K562 (cell line): ENCODE data around the gene TEX50. TPM values are rescaled to one million over a fixed set of nuclear protein-coding genes. Genes with fewer than 3 reads are reported as not detected.

Source experiments
- ATAC-seq: fragments of 200-7000 bp; cut with Tn5 transposase; 3 replicates; pipeline ENCODE4 v1.9.1; 2020; ENCODE audit warnings: moderate library complexity
- BruUV-seq: library from RNA; stranded (reverse); fragments of 400-500 nt; replicated peaks from 2 replicates; lab custom pipeline; 2021; lab: Mats Ljungman, UMichigan
- CTCF ChIA-PET: fragments of 300-600 bp; formaldehyde crosslinking; extraction: SDS; loops from one replicate; lab custom pipeline; 2021; ENCODE audit warnings: low intra/inter-chr PET ratio; lab: Yijun Ruan, JAX
- POLR2A ChIA-PET: fragments of 300-600, 350-650 bp; sonication (Branson Sonifier 250); formaldehyde crosslinking; extraction: SDS; loops from one replicate; lab custom pipeline; 2021; ENCODE audit warnings: antibody characterized with exemption, inconsistent platforms; lab: Yijun Ruan, JAX
- DNase-seq, 4 experiments: peaks; one replicate each; pipeline versions ENCODE4 v3.0.0 to v3.0.0-alpha.2; 2011 to 2018; ENCODE audit warnings: low spot score in 3 of 4, mixed read lengths in 3 of 4; ENCODE audit errors: extremely low read depth in 1 of 4
- FAIRE-seq: peaks from 2 replicates; lab custom pipeline; 2011; peaks lifted over from hg19 to GRCh38; lab: Jason Lieb, UNC
- H2AFZ ChIP-seq: 2 replicates; pipeline ENCODE4 v1.6.0; 2011; ENCODE audit warnings: low read depth, low read length, control low read depth, inconsistent platforms
- H3K27ac ChIP-seq: fragments of 200-600 bp; 3 replicates; pipeline ENCODE4 v1.8.0; 2011; ENCODE audit warnings: low read depth, mild to moderate bottlenecking, control low read depth, inconsistent platforms, low read length, moderate library complexity, mixed read lengths; ENCODE audit errors: extremely low read depth
- H3K27me3 ChIP-seq, 2 experiments: fragments of 300-600 bp in 1 of 2; 2 replicates in 1 of 2; 3 replicates in 1 of 2; pipeline versions ENCODE4 v1.6.0 to v1.8.0; 2011; ENCODE audit warnings: inconsistent platforms in 2 of 2, low read length in 2 of 2, mild to moderate bottlenecking in 1 of 2, mixed read lengths in 1 of 2, moderate library complexity in 1 of 2; ENCODE audit not compliant: control insufficient read depth in 2 of 2, insufficient read depth in 2 of 2
- H3K36me3 ChIP-seq: fragments of 300-600 bp; 3 replicates; pipeline ENCODE4 v1.8.0; 2011; ENCODE audit warnings: mild to moderate bottlenecking, low read length, inconsistent platforms; ENCODE audit not compliant: control insufficient read depth, insufficient read depth
- H3K4me1 ChIP-seq, 2 experiments: fragments of 200-600 bp in 1 of 2; replicated peaks in 1 of 2; 2 replicates in 1 of 2; 3 replicates in 1 of 2; pipeline versions ENCODE4 v1.5.1 to v1.8.0; 2011; ENCODE audit warnings: inconsistent platforms in 2 of 2, low read length in 2 of 2, mild to moderate bottlenecking in 1 of 2, mixed read lengths in 1 of 2, moderate library complexity in 1 of 2; ENCODE audit not compliant: control insufficient read depth in 2 of 2, insufficient read depth in 2 of 2
- H3K4me2 ChIP-seq: 2 replicates; pipeline ENCODE4 v1.6.1; 2011; ENCODE audit warnings: low read length, control low read depth, inconsistent platforms, mixed read lengths; ENCODE audit not compliant: insufficient read depth
- H3K4me3 ChIP-seq: fragments of 200-600 bp; sonication (generic), shearing (Covaris generic); 2 replicates; pipeline ENCODE4 v1.5.1; 2016; ENCODE audit warnings: control low read depth, inconsistent platforms
- H3K79me2 ChIP-seq: fragments of 200-600 bp; 3 replicates; pipeline ENCODE4 v1.8.0; 2011; ENCODE audit warnings: low read length, inconsistent platforms; ENCODE audit not compliant: control insufficient read depth, insufficient read depth
- H3K9ac ChIP-seq, 2 experiments: 2 replicates each; pipeline versions ENCODE4 v1.6.0 to v1.6.1; 2011; ENCODE audit warnings: low read depth in 2 of 2, low read length in 2 of 2, control low read depth in 1 of 2, inconsistent platforms in 1 of 2, mild to moderate bottlenecking in 1 of 2, mixed read lengths in 1 of 2; ENCODE audit not compliant: insufficient read depth in 1 of 2
- H3K9me1 ChIP-seq: one replicate; pipeline ENCODE4 v1.6.0; 2011; ENCODE audit warnings: inconsistent platforms, mild to moderate bottlenecking, low read length, moderate library complexity; ENCODE audit not compliant: control insufficient read depth, insufficient read depth
- H3K9me3 ChIP-seq: replicated peaks from 2 replicates; pipeline ENCODE4 v1.5.1; 2011; ENCODE audit warnings: low read depth, low read length, inconsistent platforms; ENCODE audit not compliant: control insufficient read depth, insufficient read depth
- H4K20me1 ChIP-seq: replicated peaks from 2 replicates; pipeline ENCODE4 v1.6.1; 2011; ENCODE audit warnings: low read length, inconsistent platforms, mixed read lengths; ENCODE audit not compliant: control insufficient read depth, insufficient read depth
- BACH1 ChIP-seq: fragments of 200-800 bp; sonication (Bioruptor generic); IDR thresholded peaks from 2 replicates; pipeline ENCODE4 v1.6.1; 2016; ENCODE audit warnings: missing genetic modification characterization, missing compliant biosample characterization
- CBX1 ChIP-seq: sonication (generic); IDR thresholded peaks from 2 replicates; pipeline ENCODE4 v1.6.1; 2016; ENCODE audit warnings: antibody characterized with exemption, low read depth, mild to moderate bottlenecking
- FOSL1 ChIP-seq: fragments of 200-800 bp; sonication (Bioruptor generic); conservative IDR thresholded peaks from 2 replicates; pipeline ENCODE4 v1.6.1; 2016; ENCODE audit warnings: missing genetic modification characterization, missing compliant biosample characterization
- KDM1A ChIP-seq, 2 experiments: fragments of 450-650 bp; IDR thresholded peaks; 2 replicates each; pipeline ENCODE4 v1.6.1; 2016; ENCODE audit warnings: mild to moderate bottlenecking in 2 of 2
- MAFK ChIP-seq: IDR thresholded peaks from 2 replicates; pipeline ENCODE4 v1.6.1; 2011; ENCODE audit warnings: low read length, improper control_type of control experiment
- MBD1 ChIP-seq: fragments of 250-450 bp; sonication (Bioruptor Pico); IDR thresholded peaks from 2 replicates; pipeline ENCODE4 v1.8.0; 2022; ENCODE audit warnings: inconsistent platforms
- MIER1 ChIP-seq: fragments of 450-650 bp; IDR thresholded peaks from 2 replicates; pipeline ENCODE4 v1.6.1; 2016; ENCODE audit warnings: antibody characterized with exemption, mild to moderate bottlenecking, low read depth
- NCOA1 ChIP-seq: fragments of 450-650 bp; IDR thresholded peaks from 2 replicates; pipeline ENCODE4 v1.6.1; 2016; ENCODE audit warnings: low read depth
- NCOR1 ChIP-seq: fragments of 450-650 bp; IDR thresholded peaks from 2 replicates; pipeline ENCODE4 v1.6.1; 2016; ENCODE audit warnings: mild to moderate bottlenecking, moderate library complexity
- PML ChIP-seq: IDR thresholded peaks from 2 replicates; pipeline ENCODE4 v1.6.1; 2012; ENCODE audit warnings: low read length, inconsistent platforms
- RBFOX2 ChIP-seq: fragments of 200-400 bp; formaldehyde crosslinking; IDR thresholded peaks from 2 replicates; pipeline ENCODE4 v1.6.1; 2017; ENCODE audit warnings: low read depth, mild to moderate bottlenecking, low read length, moderate library complexity
- RFX1 ChIP-seq: fragments of 450-650 bp; IDR thresholded peaks from 2 replicates; pipeline ENCODE4 v1.6.1; 2016; ENCODE audit warnings: mild to moderate bottlenecking, moderate library complexity
- ZBTB33 ChIP-seq: sonication (generic); formaldehyde crosslinking; IDR thresholded peaks from 2 replicates; pipeline ENCODE4 v1.8.1; 2023; ENCODE audit warnings: mild to moderate bottlenecking, missing genetic modification reagents
- ZNF12 ChIP-seq: sonication (generic); formaldehyde crosslinking; IDR thresholded peaks from 2 replicates; pipeline ENCODE4 v1.4.0; 2020; ENCODE audit warnings: mild to moderate bottlenecking, missing genetic modification reagents
- WGBS: fragments of 100-300 bp; shearing (Covaris generic); methylation state at CpG from one replicate; pipeline ENCODE4 v1.1.6; 2016; ENCODE audit warnings: low coverage, mixed read lengths; ENCODE audit not compliant: insufficient coverage; ENCODE audit errors: missing lambda C conversion rate; 5-methylcytosine and 5-hydroxymethylcytosine counted together
- in situ Hi-C: fragments of 300-500 bp; cut with MboI; formaldehyde crosslinking; loops from 4 replicates; pipeline ENCODE4 v1.15.0; 2018; ENCODE audit warnings: inconsistent platforms, mixed read lengths
- intact Hi-C: fragments of 100-400 bp; cut with micrococcal nuclease; formaldehyde crosslinking; loops from 2 replicates; pipeline ENCODE4 v1.14.2; 2022
- polyA plus RNA-seq, 8 experiments: library from polyadenylated mRNA; depleted of rRNA in 4 of 8; stranded (reverse) in 5 of 8; unstranded in 3 of 8; fragments of >200 nt; fragmentation: Nextera tagmentation in 2 of 8; fragmentation: Illumina TruSeq in 1 of 8; extraction: Ambion mirVana in 2 of 8; extraction: Trizol in 1 of 8; gene quantifications; 2 replicates each; pipeline versions ENCODE4 v1.2.1 to v1.2.3, GENCODE V29; 2011 to 2014; ENCODE audit warnings: inconsistent platforms in 1 of 8, missing spikeins in 1 of 8
- total RNA-seq, 7 experiments: library from RNA; depleted of rRNA in 6 of 7; stranded (reverse); fragments of >200 nt in 6 of 7; fragmentation: Illumina TruSeq in 2 of 7; extraction: Trizol in 2 of 7; gene quantifications; 2 replicates each; pipeline versions ENCODE4 v1.2.1 to v1.2.3, GENCODE V29; 2011 to 2021; ENCODE audit warnings: low replicate concordance in 1 of 7
- TF ChIP-seq, protein P1 (sequence below): fragments of 450-650 bp; IDR thresholded peaks from 2 replicates; pipeline ENCODE4 v1.6.1; 2014; ENCODE audit warnings: low read depth, mild to moderate bottlenecking, moderate library complexity, borderline replicate concordance
- TF ChIP-seq, protein P2 (sequence below), 2 experiments: fragments of 450-650 bp in 1 of 2; sonication (generic) in 1 of 2; formaldehyde crosslinking in 1 of 2; IDR thresholded peaks in 1 of 2; conservative IDR thresholded peaks in 1 of 2; 2 replicates each; pipeline versions ENCODE4 v1.6.1 to v1.8.1; 2016 to 2023; ENCODE audit warnings: mild to moderate bottlenecking in 2 of 2, moderate library complexity in 2 of 2, inconsistent platforms in 1 of 2, missing genetic modification reagents in 1 of 2

The TEX50 gene
- total and polyA plus RNA-seq, 9 of the 15 experiments (the other 6 are each of a cell fraction or from before 2014, with no cell fraction given), result not detected

- TF ChIP-seq MIER1 (no peak), FOSL1 (tag) (no peak), PML (no peak), RBFOX2 (no peak), NCOA1 (no peak)
- TF ChIP-seq, protein P1, sequence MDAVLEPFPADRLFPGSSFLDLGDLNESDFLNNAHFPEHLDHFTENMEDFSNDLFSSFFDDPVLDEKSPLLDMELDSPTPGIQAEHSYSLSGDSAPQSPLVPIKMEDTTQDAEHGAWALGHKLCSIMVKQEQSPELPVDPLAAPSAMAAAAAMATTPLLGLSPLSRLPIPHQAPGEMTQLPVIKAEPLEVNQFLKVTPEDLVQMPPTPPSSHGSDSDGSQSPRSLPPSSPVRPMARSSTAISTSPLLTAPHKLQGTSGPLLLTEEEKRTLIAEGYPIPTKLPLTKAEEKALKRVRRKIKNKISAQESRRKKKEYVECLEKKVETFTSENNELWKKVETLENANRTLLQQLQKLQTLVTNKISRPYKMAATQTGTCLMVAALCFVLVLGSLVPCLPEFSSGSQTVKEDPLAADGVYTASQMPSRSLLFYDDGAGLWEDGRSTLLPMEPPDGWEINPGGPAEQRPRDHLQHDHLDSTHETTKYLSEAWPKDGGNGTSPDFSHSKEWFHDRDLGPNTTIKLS, result no peak
- TF ChIP-seq, all 486 proteins: peak for 0
Observed at GRCh38 chr1:173666646-173667045, 31.5 kb downstream of the TEX50 start (continued).

DNA sequence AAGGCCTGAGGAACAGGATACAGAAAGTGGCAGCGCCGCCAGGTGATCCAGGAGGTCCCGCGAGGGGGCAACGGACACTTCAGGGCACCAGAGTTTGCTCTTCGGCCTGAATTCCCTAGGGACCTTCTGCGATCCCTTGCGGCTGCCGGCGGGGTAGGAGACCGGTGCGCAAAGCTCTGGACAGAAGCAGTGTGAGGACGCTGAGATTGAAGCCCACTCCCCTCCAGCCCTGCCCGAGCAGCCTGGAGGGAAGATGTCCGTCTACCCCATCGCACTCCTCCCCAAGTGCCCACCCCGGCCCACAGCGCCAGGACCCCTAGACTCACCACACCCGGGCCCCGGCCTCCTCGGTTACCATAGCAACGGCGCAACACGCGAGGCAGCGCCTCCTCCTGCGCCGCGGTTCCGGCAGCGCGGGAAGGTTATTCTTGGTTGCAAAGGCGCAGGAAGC is 34.4 kb downstream of the TEX50 start, which contains the start of gene ANKRD45:
Gene ANKRD45, minus strand, starts transcription at position 361 of the 451 bp plus-strand sequence. CDS start 10,433 bp downstream, outside the sequence.
- no peak within 1 kb of the TSS for H3K4me3 ChIP-seq
- peaks cover 16 to 19% of the 10 kb centered on the region in 2 experiments for H3K4me1 ChIP-seq
- peak within 1 kb of the TSS; percentile 80 for H3K4me2 ChIP-seq
- ChIA-PET CTCF (no interaction called here), POLR2A (no interaction called here)
- 99% methylated on average over 30 of the region's 33 CpGs for WGBS
- peak within 1 kb of the TSS; percentile 83 for H2AFZ ChIP-seq
- no peaks in the 10 kb centered on the region for H4K20me1 ChIP-seq
- H3K27me3 ChIP-seq, result no peaks in the 10 kb centered on the region
- FAIRE-seq (no peak), DNase-seq (no peak), ATAC-seq (no peak)
- 0 out of 2 replicates have a peak, but pooled peaks cover 5% of the 10 kb centered on the region for H3K9me3 ChIP-seq
- peak within 1 kb of the TSS in 1 of 2 experiments; percentile 47; a peak in 2 of 4 replicates for H3K9ac ChIP-seq
- no peaks in the 10 kb centered on the region for H3K36me3 ChIP-seq
- H3K79me2 ChIP-seq, result no peaks in the 10 kb centered on the region
- intact Hi-C loops (no loop called here), in situ Hi-C loops (no loop called here)
- no TSS peak for BruUV-seq
- H3K27ac ChIP-seq, result peak within 1 kb of the TSS; percentile 76
- H3K9me1 ChIP-seq, result no peaks in the 10 kb centered on the region
- TF ChIP-seq NCOR1 (no peak), BACH1 (tag) (no peak), ZBTB33 (CRISPR knock-in tag) (peak; percentile 97), MBD1 (CRISPR knock-in tag) (0 out of 2 replicates have a peak, but pooled peaks have one; percentile 31), CBX1 (0 out of 2 replicates have a peak, but pooled peaks have one; percentile 22), RFX1 (peak; percentile 89), KDM1A (IDR thresholded peaks at IDR 0.05) (no peak), MAFK (no peak), ZNF12 (CRISPR knock-in tag) (no peak)
- TF ChIP-seq, protein P2, sequence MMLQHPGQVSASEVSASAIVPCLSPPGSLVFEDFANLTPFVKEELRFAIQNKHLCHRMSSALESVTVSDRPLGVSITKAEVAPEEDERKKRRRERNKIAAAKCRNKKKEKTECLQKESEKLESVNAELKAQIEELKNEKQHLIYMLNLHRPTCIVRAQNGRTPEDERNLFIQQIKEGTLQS (IDR thresholded peaks at IDR 0.05), result peak; percentile 57
- TF ChIP-seq, protein P2 (CRISPR knock-in tag; conservative IDR thresholded peaks at IDR 0.05), result no peak
